ENCODE data around the gene WWOX. TPM values are rescaled to one million over a fixed set of nuclear protein-coding genes. Genes with fewer than 3 reads are reported as not detected.

Gene WWOX
- total and polyA plus RNA-seq, 2 donors (not counting 3 experiments of a cell fraction or from before 2014, with no cell fraction given) = 6.2 to 12.5 TPM

DNA sequence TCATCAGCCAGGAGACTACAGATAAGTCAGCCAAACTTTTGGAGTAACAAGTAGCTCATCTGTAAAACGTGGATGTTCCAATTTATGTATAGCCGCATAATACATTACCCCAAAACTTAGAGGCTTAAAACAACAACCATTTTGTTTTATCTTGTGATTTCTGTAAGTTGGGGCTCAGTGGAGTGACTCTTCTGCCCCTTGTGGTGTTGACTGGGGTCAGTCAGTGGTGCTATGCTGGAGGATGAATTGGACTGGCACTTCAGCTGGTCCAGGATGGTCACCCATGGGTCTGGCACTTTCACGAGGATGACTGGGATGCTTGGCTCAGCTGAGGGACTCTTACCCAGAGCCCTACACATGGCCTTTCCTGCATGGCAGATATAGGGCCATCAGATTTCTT, 172.5 kb downstream of the WWOX start:
- TF ChIP-seq, protein P1, sequence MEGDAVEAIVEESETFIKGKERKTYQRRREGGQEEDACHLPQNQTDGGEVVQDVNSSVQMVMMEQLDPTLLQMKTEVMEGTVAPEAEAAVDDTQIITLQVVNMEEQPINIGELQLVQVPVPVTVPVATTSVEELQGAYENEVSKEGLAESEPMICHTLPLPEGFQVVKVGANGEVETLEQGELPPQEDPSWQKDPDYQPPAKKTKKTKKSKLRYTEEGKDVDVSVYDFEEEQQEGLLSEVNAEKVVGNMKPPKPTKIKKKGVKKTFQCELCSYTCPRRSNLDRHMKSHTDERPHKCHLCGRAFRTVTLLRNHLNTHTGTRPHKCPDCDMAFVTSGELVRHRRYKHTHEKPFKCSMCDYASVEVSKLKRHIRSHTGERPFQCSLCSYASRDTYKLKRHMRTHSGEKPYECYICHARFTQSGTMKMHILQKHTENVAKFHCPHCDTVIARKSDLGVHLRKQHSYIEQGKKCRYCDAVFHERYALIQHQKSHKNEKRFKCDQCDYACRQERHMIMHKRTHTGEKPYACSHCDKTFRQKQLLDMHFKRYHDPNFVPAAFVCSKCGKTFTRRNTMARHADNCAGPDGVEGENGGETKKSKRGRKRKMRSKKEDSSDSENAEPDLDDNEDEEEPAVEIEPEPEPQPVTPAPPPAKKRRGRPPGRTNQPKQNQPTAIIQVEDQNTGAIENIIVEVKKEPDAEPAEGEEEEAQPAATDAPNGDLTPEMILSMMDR (IDR thresholded peaks at IDR 0.05; ENCODE audit: extremely low read depth in 1 of 2, insufficient read depth in 1 of 2, low read depth in 1 of 2, low read length in 2 of 2) = no peak
- TF ChIP-seq, protein P2, sequence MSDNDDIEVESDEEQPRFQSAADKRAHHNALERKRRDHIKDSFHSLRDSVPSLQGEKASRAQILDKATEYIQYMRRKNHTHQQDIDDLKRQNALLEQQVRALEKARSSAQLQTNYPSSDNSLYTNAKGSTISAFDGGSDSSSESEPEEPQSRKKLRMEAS (IDR thresholded peaks at IDR 0.05; ENCODE audit: insufficient read depth, insufficient read length) = no peak
- TF ChIP-seq GATA2 (IDR thresholded peaks at IDR 0.05; ENCODE audit: insufficient read depth, insufficient read length, low read depth, low read length) = no peak
- TF ChIP-seq FOS (IDR thresholded peaks at IDR 0.05; ENCODE audit: borderline replicate concordance, insufficient read depth, low read length) = no peak
- Histone ChIP-seq H3K9me3 (replicated peaks; ENCODE audit: control insufficient read depth, insufficient read depth, low read length) (no peaks in the 10 kb centered on the region), H3K9me1 (replicated peaks; ENCODE audit: control insufficient read depth, extremely low read depth, insufficient read depth, low read length) (no peaks in the 10 kb centered on the region), H2AFZ (ENCODE audit: low read depth, low read length) (no peak overlapping the region), H3K4me3 (replicated peaks in 1 of 3; ENCODE audit: insufficient read depth in 1 of 3, low read depth in 1 of 3, low read length in 3 of 3) (no peak overlapping the region), H4K20me1 (replicated peaks; ENCODE audit: control insufficient read depth, extremely low read depth, insufficient read depth, low read length) (no peaks in the 10 kb centered on the region), H3K36me3 (ENCODE audit: control insufficient read depth in 2 of 2, extremely low read depth in 1 of 2, insufficient read depth in 2 of 2, low read length in 2 of 2) (no peaks in the 10 kb centered on the region), H3K27me3 (ENCODE audit: control insufficient read depth in 2 of 2, insufficient read depth in 2 of 2, low read length in 2 of 2) (no peaks in the 10 kb centered on the region), H3K79me2 (ENCODE audit: control insufficient read depth, insufficient read depth, low read length) (no peaks in the 10 kb centered on the region), H3K4me2 (ENCODE audit: insufficient read depth, low read length) (no peak overlapping the region), H3K4me1 (ENCODE audit: control insufficient read depth, extremely low read depth, insufficient read depth, low read length) (no peaks in the 10 kb centered on the region), H3K27ac (ENCODE audit: insufficient read depth, low read depth, low read length) (no peak overlapping the region), H3K9ac (replicated peaks; ENCODE audit: extremely low read depth, insufficient read depth, low read length) (no peak overlapping the region)
- no TSS peak for BruUV-seq (replicated peaks)
- FAIRE-seq (no peak), DNase-seq (ENCODE audit: low read depth, low spot score) (no peak)
- intact Hi-C loops (cut with micrococcal nuclease) = no loop called here
- dilution Hi-C loops (cut with MboI; ENCODE audit: extremely low pct_ligation_motif_present, low sequenced_read_pairs) = no loop called here
- ChIA-PET CTCF (no interaction called here), POLR2A (no interaction called here)

DNA sequence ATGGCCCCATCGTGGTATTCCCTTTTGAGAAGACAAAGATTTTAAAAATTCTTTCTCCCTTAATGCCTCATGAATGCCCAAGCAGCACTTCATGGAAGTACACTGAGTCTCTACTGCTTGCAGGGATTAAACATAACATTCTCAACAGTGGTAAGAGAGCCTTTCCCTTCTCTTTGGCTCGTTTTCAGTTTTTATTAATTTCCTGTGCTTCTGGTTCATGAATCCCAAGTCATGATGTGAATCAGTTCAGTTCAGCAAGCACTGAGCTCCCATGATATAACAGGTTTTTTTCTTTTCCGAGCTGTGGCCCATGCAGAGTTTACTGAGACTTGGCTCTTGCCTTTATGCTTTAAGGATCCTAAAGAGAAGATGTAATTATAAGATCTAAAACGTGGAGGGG, 175.3 kb downstream of the WWOX start:
- Histone ChIP-seq H3K4me2 (ENCODE audit: insufficient read depth, low read length) (no peak overlapping the region), H3K9me1 (replicated peaks; ENCODE audit: control insufficient read depth, extremely low read depth, insufficient read depth, low read length) (no peaks in the 10 kb centered on the region), H3K36me3 (ENCODE audit: control insufficient read depth in 2 of 2, extremely low read depth in 1 of 2, insufficient read depth in 2 of 2, low read length in 2 of 2) (no peaks in the 10 kb centered on the region), H3K4me3 (replicated peaks in 1 of 3; ENCODE audit: insufficient read depth in 1 of 3, low read depth in 1 of 3, low read length in 3 of 3) (no peak overlapping the region), H4K20me1 (replicated peaks; ENCODE audit: control insufficient read depth, extremely low read depth, insufficient read depth, low read length) (no peaks in the 10 kb centered on the region), H3K9me3 (replicated peaks; ENCODE audit: control insufficient read depth, insufficient read depth, low read length) (no peaks in the 10 kb centered on the region), H3K79me2 (ENCODE audit: control insufficient read depth, insufficient read depth, low read length) (no peaks in the 10 kb centered on the region), H3K27ac (ENCODE audit: insufficient read depth, low read depth, low read length) (no peak overlapping the region), H3K4me1 (ENCODE audit: control insufficient read depth, extremely low read depth, insufficient read depth, low read length) (no peaks in the 10 kb centered on the region), H3K27me3 (ENCODE audit: control insufficient read depth in 2 of 2, insufficient read depth in 2 of 2, low read length in 2 of 2) (no peaks in the 10 kb centered on the region), H2AFZ (ENCODE audit: low read depth, low read length) (no peak overlapping the region), H3K9ac (replicated peaks; ENCODE audit: extremely low read depth, insufficient read depth, low read length) (no peak overlapping the region)
- no peak for DNase-seq (ENCODE audit: low read depth, low spot score)
- no TSS peak for BruUV-seq (replicated peaks)
- CTCF ChIA-PET = no interaction called here
- no peak for FAIRE-seq
- no peak for TF ChIP-seq FOS (IDR thresholded peaks at IDR 0.05; ENCODE audit: borderline replicate concordance, insufficient read depth, low read length)
- TF ChIP-seq JUN (IDR thresholded peaks at IDR 0.05; ENCODE audit: borderline replicate concordance, insufficient read depth, insufficient read length, low read depth) = no peak
- TF ChIP-seq, protein P2 (IDR thresholded peaks at IDR 0.05; ENCODE audit: insufficient read depth, insufficient read length) = no peak
- TF ChIP-seq GATA2 (IDR thresholded peaks at IDR 0.05; ENCODE audit: insufficient read depth, insufficient read length, low read depth, low read length) = no peak
- intact Hi-C loops (cut with micrococcal nuclease) (no loop called here), dilution Hi-C loops (cut with MboI; ENCODE audit: extremely low pct_ligation_motif_present, low sequenced_read_pairs) (no loop called here)
- POLR2A ChIA-PET = no interaction called here
